Spleen (tissue), 11 donors: ENCODE results near the gene PPP4R3A. TPM values are rescaled to one million over a fixed set of nuclear protein-coding genes. Genes with fewer than 3 reads are reported as not detected.

Experiments used
- DNase-seq: peaks from one replicate; pipeline ENCODE4 v3.0.0-alpha.2; 2020
- H3K27ac ChIP-seq, 8 donors: fragments of 200-600 bp; sonication (generic) in 7 of 8; 1 replicate in 4 of 8; 2 replicates in 4 of 8; pipeline versions ENCODE4 v1.5.0 to v1.8.0; 2016 to 2021; ENCODE audit warnings: inconsistent platforms in 4 of 8, mild to moderate bottlenecking in 4 of 8, moderate library complexity in 1 of 8
- H3K27me3 ChIP-seq, 7 donors: fragments of 200-600 bp; sonication (generic) in 6 of 7; replicated peaks in 1 of 7; 1 replicate in 4 of 7; 2 replicates in 3 of 7; pipeline versions ENCODE4 v1.5.0 to v1.8.0; 2016 to 2021; ENCODE audit warnings: inconsistent platforms in 3 of 7, mild to moderate bottlenecking in 1 of 7
- H3K36me3 ChIP-seq, 6 donors: fragments of 200-600 bp; sonication (generic) in 5 of 6; 1 replicate in 4 of 6; 2 replicates in 2 of 6; pipeline versions ENCODE4 v1.5.0 to v1.8.0; 2016 to 2021; ENCODE audit warnings: inconsistent platforms in 2 of 6
- H3K4me1 ChIP-seq, 6 donors: fragments of 200-600 bp; sonication (generic) in 5 of 6; 1 replicate in 3 of 6; 2 replicates in 3 of 6; pipeline versions ENCODE4 v1.5.0 to v1.8.0; 2016 to 2021; ENCODE audit warnings: inconsistent platforms in 3 of 6
- H3K4me3 ChIP-seq, 8 donors: fragments of 200-600 bp; sonication (generic) in 7 of 8; 1 replicate in 4 of 8; 2 replicates in 4 of 8; pipeline versions ENCODE4 v1.5.0 to v1.8.0; 2016 to 2021; ENCODE audit warnings: inconsistent platforms in 4 of 8, mild to moderate bottlenecking in 4 of 8, moderate library complexity in 2 of 8
- H3K9me3 ChIP-seq, 8 donors: fragments of 200-600 bp; sonication (generic) in 7 of 8; 1 replicate in 4 of 8; 2 replicates in 4 of 8; pipeline versions ENCODE4 v1.5.0 to v1.8.0; 2016 to 2021; ENCODE audit warnings: inconsistent platforms in 4 of 8
- CTCF ChIP-seq, 11 experiments: fragments of 200-600 bp in 7 of 11; fragments of 450-650 bp in 4 of 11; sonication (generic) in 4 of 11; IDR thresholded peaks in 8 of 11; conservative IDR thresholded peaks in 3 of 11; 1 replicate in 7 of 11; 2 replicates in 4 of 11; pipeline versions ENCODE4 v1.4.0 to v1.8.0; 2016 to 2021; ENCODE audit warnings: antibody characterized with exemption in 11 of 11, inconsistent platforms in 4 of 11, mild to moderate bottlenecking in 1 of 11
- POLR2A ChIP-seq, 3 donors: fragments of 450-650 bp; IDR thresholded peaks; one replicate each; pipeline ENCODE4 v1.5.1; 2017; ENCODE audit warnings: antibody characterized with exemption in 3 of 3, mild to moderate bottlenecking in 1 of 3
- POLR2AphosphoS5 ChIP-seq, 3 donors: sonication (generic); formaldehyde crosslinking; IDR thresholded peaks; one replicate each; pipeline ENCODE4 v1.5.1; 2017; ENCODE audit warnings: antibody characterized with exemption in 3 of 3
- WGBS, 5 donors: extraction: QIAGEN DNeasy Blood & Tissue Kit in 3 of 5; methylation state at CpG; one replicate each; pipeline versions ENCODE4 v1.1.5 to v1.1.7; 2013 to 2018; 5-methylcytosine and 5-hydroxymethylcytosine counted together
- intact Hi-C: fragments of 100-400 bp; cut with DNase I; formaldehyde crosslinking; loops from one replicate; pipeline ENCODE4 v1.15.0; 2023; ENCODE audit warnings: low total_unique reads
- polyA plus RNA-seq, 3 donors: library from polyadenylated mRNA; stranded (reverse); fragments of 200-250 nt; gene quantifications; one replicate each; pipeline ENCODE4 v1.2.1, GENCODE V29; 2013
- total RNA-seq, 7 donors: library from RNA; depleted of rRNA in 3 of 7; stranded (reverse); fragments of >200 nt in 3 of 7; fragmentation: NEBNext Ultra II Directional in 4 of 7; extraction: Animal tissue kit (Norgen Biotek cat#: 25700) in 4 of 7; gene quantifications; one replicate each; pipeline versions ENCODE4 v1.1.0 to v1.2.1, GENCODE V29; 2016 to 2021
- donor health status: healthy with polysubstance abuse.
- donor health status: DM: no; HTN: no; CAD: no; lungs with moderate emphysema.
- donor health status: DM: no; HTN: no; CAD: no.
- donor health status: Bipolar disorder and iron deficiency.
- donor health status: healthy.
- donor health status: DM: no; HTN: no; CAD: no.
- donor health status: DM: yes; HTN: yes; CAD: no.

The PPP4R3A gene
- total and polyA plus RNA-seq, 10 donors, result 53.9 to 119 (median 105) TPM

GRCh38 chr14:91493169-91493568 is 16.9 kb downstream of the PPP4R3A start:
- 70 to 83% (median 75%) methylated on average over 3 of the region's 3 CpGs for WGBS, 5 donors
- Histone ChIP-seq H3K4me3 (no peak overlapping the region), H3K4me1 (peaks cover 47 to 89% (median 73%) of the 10 kb centered on the region in 6 donors), H3K27ac (peak overlapping the region in 1 of 8 donors; percentile 19), H3K9me3 (no peaks in the 10 kb centered on the region), H3K36me3 (peaks cover 0 to 39% (median 17%) of the 10 kb centered on the region in 6 donors), H3K27me3 (no peaks in the 10 kb centered on the region)
- no peak for TF ChIP-seq POLR2A (IDR thresholded peaks at IDR 0.05)
- TF ChIP-seq CTCF (IDR thresholded peaks at IDR 0.05 in 8 of 11, conservative IDR thresholded peaks at IDR 0.05 in 3 of 11), result no peak
- no peak for TF ChIP-seq POLR2AphosphoS5 (IDR thresholded peaks at IDR 0.05)
- no peak for DNase-seq
- intact Hi-C loops, result no loop called here

- no peak for TF ChIP-seq POLR2A (IDR thresholded peaks at IDR 0.05)
- no peak for TF ChIP-seq CTCF (IDR thresholded peaks at IDR 0.05 in 8 of 11, conservative IDR thresholded peaks at IDR 0.05 in 3 of 11)
- no peak for TF ChIP-seq POLR2AphosphoS5 (IDR thresholded peaks at IDR 0.05)
- no peak overlapping the region for H3K4me3 ChIP-seq
- H3K27me3 ChIP-seq, result no peaks in the 10 kb centered on the region
- H3K4me1 ChIP-seq, result peaks cover 0 to 88% (median 23%) of the 10 kb centered on the region in 6 donors
- no peak overlapping the region for H3K27ac ChIP-seq
- 51 to 71% (median 63%) methylated on average over 2 of the region's 2 CpGs for WGBS, 5 donors
- intact Hi-C loops, result no loop called here
- no peaks in the 10 kb centered on the region for H3K9me3 ChIP-seq
- DNase-seq, result no peak
- peaks cover 0 to 100% (median 60%) of the 10 kb centered on the region in 6 donors for H3K36me3 ChIP-seq
Observed at GRCh38 chr14:91484744-91485143, 25.4 kb downstream of the PPP4R3A start.

GRCh38 chr14:91484186-91484585 is 25.9 kb downstream of the PPP4R3A start:
- Histone ChIP-seq H3K36me3 (peaks cover 0 to 100% (median 62%) of the 10 kb centered on the region in 6 donors), H3K27me3 (no peaks in the 10 kb centered on the region), H3K9me3 (no peaks in the 10 kb centered on the region), H3K27ac (no peak overlapping the region), H3K4me3 (no peak overlapping the region), H3K4me1 (peaks cover 0 to 88% (median 23%) of the 10 kb centered on the region in 6 donors)
- TF ChIP-seq CTCF (IDR thresholded peaks at IDR 0.05 in 8 of 11, conservative IDR thresholded peaks at IDR 0.05 in 3 of 11) (peak in 1 of 11 experiments; percentile 10), POLR2A (IDR thresholded peaks at IDR 0.05) (no peak)
- 82 to 88% (median 88%) methylated on average over 3 of the region's 3 CpGs for WGBS, 5 donors
- intact Hi-C loops, result no loop called here
- no peak for DNase-seq

- H3K27me3 ChIP-seq, result no peaks in the 10 kb centered on the region
- WGBS, 5 donors, result 69 to 85% (median 78%) methylated on average over 2 of the region's 2 CpGs
- peaks cover 0 to 96% (median 37%) of the 10 kb centered on the region in 6 donors for H3K4me1 ChIP-seq
- H3K36me3 ChIP-seq, result peaks cover 0 to 100% (median 67%) of the 10 kb centered on the region in 6 donors
- no peaks in the 10 kb centered on the region for H3K9me3 ChIP-seq
- no peak overlapping the region for H3K4me3 ChIP-seq
- TF ChIP-seq CTCF (IDR thresholded peaks at IDR 0.05 in 8 of 11, conservative IDR thresholded peaks at IDR 0.05 in 3 of 11) (no peak), POLR2A (IDR thresholded peaks at IDR 0.05) (no peak), POLR2AphosphoS5 (IDR thresholded peaks at IDR 0.05) (no peak)
- H3K27ac ChIP-seq, result peak overlapping the region in 1 of 8 donors; percentile 21
- intact Hi-C loops, result no loop called here
- DNase-seq, result no peak
Observed at GRCh38 chr14:91482263-91483013, 27.7 kb downstream of the PPP4R3A start.
